Vagina (tissue), 2 donors: ENCODE data around the gene MED6.

Experiments used
- CTCF ChIP-seq, 3 experiments: fragments of 450-650 bp in 2 of 3; fragments of 200-600 bp in 1 of 3; sonication (generic) in 1 of 3; IDR thresholded peaks; one replicate each; pipeline ENCODE4 v1.5.1; 2017 to 2019; ENCODE audit warnings: antibody characterized with exemption in 3 of 3, mild to moderate bottlenecking in 2 of 3, moderate library complexity in 2 of 3
- POLR2A ChIP-seq, 2 donors: fragments of 450-650 bp; IDR thresholded peaks; one replicate each; pipeline ENCODE4 v1.6.1; 2017; ENCODE audit warnings: antibody characterized with exemption in 2 of 2, mild to moderate bottlenecking in 2 of 2, moderate library complexity in 2 of 2

GRCh38 chr14:70599345-70599744, 1.1 kb downstream of the MED6 start:
- TF ChIP-seq POLR2A (IDR thresholded peaks at IDR 0.05) (no peak), CTCF (IDR thresholded peaks at IDR 0.05) (no peak)
